Brain microvascular endothelial cell (primary cell): Measurements from ENCODE around the gene IRS1.

Experiments used
- DNase-seq: peaks from one replicate; pipeline ENCODE4 v3.0.0-alpha.2; 2020
- H3K27ac ChIP-seq: fragments of 250-450 bp; sonication (Bioruptor Pico); 2 replicates; pipeline ENCODE4 v1.5.1; 2020; ENCODE audit warnings: mild to moderate bottlenecking, moderate library complexity
- H3K27me3 ChIP-seq: fragments of 250-450 bp; sonication (Bioruptor Pico); replicated peaks from 2 replicates; pipeline ENCODE4 v1.5.1; 2020; ENCODE audit warnings: mild to moderate bottlenecking
- H3K36me3 ChIP-seq: fragments of 250-450 bp; sonication (Bioruptor Pico); replicated peaks from 2 replicates; pipeline ENCODE4 v1.5.1; 2020; ENCODE audit warnings: mild to moderate bottlenecking
- H3K4me3 ChIP-seq: 2 replicates; pipeline ENCODE4 v1.5.1; 2011; ENCODE audit warnings: low read depth, mild to moderate bottlenecking, control low read depth, low read length, moderate library complexity
- CTCF ChIP-seq: IDR thresholded peaks from 2 replicates; pipeline ENCODE4 v1.5.1; 2011; ENCODE audit warnings: low read depth, mild to moderate bottlenecking, moderate library complexity, low read length, control low read depth, inconsistent platforms; ENCODE audit errors: missing control alignments
- in situ Hi-C: cut with HindIII; loops from 2 replicates; pipeline ENCODE4 v1.10.0; 2017; ENCODE audit warnings: low sequenced_read_pairs, low pct_ligation_motif_present

IRS1 gene

GRCh38 chr2:226726546-226726945 is 73.1 kb downstream of the IRS1 start:
- DNase-seq, result no peak
- no peak for TF ChIP-seq CTCF
- Histone ChIP-seq H3K36me3 (no peaks in the 10 kb centered on the region), H3K4me3 (no peak overlapping the region), H3K27me3 (no peaks in the 10 kb centered on the region), H3K27ac (no peak overlapping the region)
- in situ Hi-C loops, result no loop called here

- TF ChIP-seq CTCF, result no peak
- in situ Hi-C loops, result no loop called here
- no peak overlapping the region for H3K4me3 ChIP-seq
- no peak for DNase-seq
- no peaks in the 10 kb centered on the region for H3K27me3 ChIP-seq
- H3K27ac ChIP-seq, result no peak overlapping the region
- no peaks in the 10 kb centered on the region for H3K36me3 ChIP-seq
Observed at GRCh38 chr2:226725126-226725860, 74.3 kb downstream of the IRS1 start.

- DNase-seq, result no peak
- no peak for TF ChIP-seq CTCF
- Histone ChIP-seq H3K4me3 (no peak overlapping the region), H3K27me3 (no peaks in the 10 kb centered on the region), H3K27ac (no peak overlapping the region), H3K36me3 (no peaks in the 10 kb centered on the region)
- in situ Hi-C loops, result no loop called here
Observed at GRCh38 chr2:226721541-226721940, 78.1 kb downstream of the IRS1 start.

GRCh38 chr2:226720948-226721347 is 78.7 kb downstream of the IRS1 start:
- TF ChIP-seq CTCF, result no peak
- no peak for DNase-seq
- no peaks in the 10 kb centered on the region for H3K27me3 ChIP-seq
- H3K27ac ChIP-seq, result no peak overlapping the region
- H3K36me3 ChIP-seq, result no peaks in the 10 kb centered on the region
- in situ Hi-C loops, result no loop called here
- no peak overlapping the region for H3K4me3 ChIP-seq

GRCh38 chr2:226717719-226718118 is 81.9 kb downstream of the IRS1 start:
- TF ChIP-seq CTCF, result no peak
- Histone ChIP-seq H3K27ac (no peak overlapping the region), H3K4me3 (no peak overlapping the region), H3K36me3 (no peaks in the 10 kb centered on the region), H3K27me3 (no peaks in the 10 kb centered on the region)
- in situ Hi-C loops, result no loop called here
- no peak for DNase-seq

- Histone ChIP-seq H3K4me3 (no peak overlapping the region), H3K36me3 (no peaks in the 10 kb centered on the region), H3K27ac (no peak overlapping the region), H3K27me3 (no peaks in the 10 kb centered on the region)
- DNase-seq, result no peak
- no peak for TF ChIP-seq CTCF
- in situ Hi-C loops, result no loop called here
Observed at GRCh38 chr2:226716126-226716525, 83.5 kb downstream of the IRS1 start.
